Esophagus muscularis mucosa (tissue), 4 donors: ENCODE results near the gene OR56A1. TPM values are rescaled to one million over a fixed set of nuclear protein-coding genes. Genes with fewer than 3 reads are reported as not detected.
"Not testable (repeated sequence)": the region's sequence is repeated elsewhere in the genome, so short reads cannot be mapped to it uniquely, and the experiment has no call there.

ENCODE experiments used
- DNase-seq: peaks from one replicate; pipeline ENCODE4 v3.0.0-alpha.2; 2017; ENCODE audit errors: extremely low spot score
- H3K27ac ChIP-seq, 4 donors: fragments of 200-600 bp; sonication (generic); replicated peaks in 1 of 4; 1 replicate in 3 of 4; 2 replicates in 1 of 4; pipeline ENCODE4 v1.5.1; 2016 to 2019; ENCODE audit warnings: mild to moderate bottlenecking in 1 of 4
- H3K27me3 ChIP-seq, 4 donors: fragments of 200-600 bp; sonication (generic); one replicate each; pipeline versions ENCODE4 v1.5.1 to v1.6.0; 2016 to 2019
- H3K36me3 ChIP-seq, 4 donors: fragments of 200-600 bp; sonication (generic); one replicate each; pipeline ENCODE4 v1.5.1; 2016 to 2019
- H3K4me1 ChIP-seq, 4 donors: fragments of 200-600 bp; sonication (generic); one replicate each; pipeline ENCODE4 v1.5.1; 2016 to 2019
- H3K4me3 ChIP-seq, 4 donors: fragments of 200-600 bp; sonication (generic); 1 replicate in 2 of 4; 2 replicates in 2 of 4; pipeline ENCODE4 v1.5.1; 2016 to 2019; ENCODE audit warnings: mild to moderate bottlenecking in 4 of 4, moderate library complexity in 1 of 4
- H3K9me3 ChIP-seq, 4 donors: fragments of 200-600 bp; sonication (generic); 1 replicate in 3 of 4; 2 replicates in 1 of 4; pipeline ENCODE4 v1.5.1; 2016 to 2019
- CTCF ChIP-seq, 3 experiments: fragments of 200-600 bp in 2 of 3; fragments of 450-650 bp in 1 of 3; sonication (generic) in 2 of 3; IDR thresholded peaks; one replicate each; pipeline ENCODE4 v1.5.1; 2017 to 2019; ENCODE audit warnings: antibody characterized with exemption in 3 of 3, mild to moderate bottlenecking in 2 of 3, moderate library complexity in 1 of 3
- EP300 ChIP-seq: sonication (generic); formaldehyde crosslinking; IDR thresholded peaks from one replicate; pipeline ENCODE4 v1.6.1; 2017; ENCODE audit warnings: antibody characterized with exemption
- POLR2A ChIP-seq: fragments of 450-650 bp; IDR thresholded peaks from one replicate; pipeline ENCODE4 v1.6.1; 2017; ENCODE audit warnings: antibody characterized with exemption, moderate library complexity, mild to moderate bottlenecking, low read depth
- POLR2AphosphoS5 ChIP-seq, 2 donors: sonication (generic); formaldehyde crosslinking; IDR thresholded peaks; one replicate each; pipeline ENCODE4 v1.6.1; 2017; ENCODE audit warnings: antibody characterized with exemption in 2 of 2
- WGBS: methylation state at CpG from one replicate; pipeline ENCODE4 v1.1.5; 2018; 5-methylcytosine and 5-hydroxymethylcytosine counted together
- intact Hi-C: fragments of 100-400 bp; cut with DNase I; formaldehyde crosslinking; loops from one replicate; pipeline ENCODE4 v1.15.1; 2023
- total RNA-seq, 4 donors: library from RNA; depleted of rRNA; stranded (reverse); fragments of >200 nt; gene quantifications; one replicate each; pipeline versions ENCODE4 v1.1.0 to v1.2.1, GENCODE V29; 2016

The OR56A1 gene
- total RNA-seq, result not detected

- no peak for DNase-seq
- intact Hi-C loops, result no loop called here
- H3K36me3 ChIP-seq, result no peaks in the 10 kb centered on the region
- no peak within 1 kb of the TSS for H3K4me3 ChIP-seq
- 63% methylated on average over 1 of the region's 1 CpG for WGBS
- H3K27ac ChIP-seq, result no peak within 1 kb of the TSS
- no peaks in the 10 kb centered on the region for H3K9me3 ChIP-seq
- H3K4me1 ChIP-seq, result peaks cover 0 to 13% (median 8%) of the 10 kb centered on the region in 4 donors
- TF ChIP-seq POLR2A, result no peak
- TF ChIP-seq POLR2AphosphoS5 (IDR thresholded peaks at IDR 0.05), result no peak
- no peak for TF ChIP-seq CTCF (IDR thresholded peaks at IDR 0.05)
- no peak for TF ChIP-seq EP300
- no peaks in the 10 kb centered on the region for H3K27me3 ChIP-seq
These were observed at the start of gene OR56A1 for GRCh38 chr11:6030708-6031405. TSS of gene OR56A1 (minus strand) at chr11:6030758. CDS start at chr11:6027692, 3,066 bp downstream.

GRCh38 chr11:6079463-6079862, 48.9 kb upstream of the OR56A1 start:
- DNase-seq, result no peak

GRCh38 chr11:6077723-6078122, 47.2 kb upstream of the OR56A1 start:
- Histone ChIP-seq H3K27ac (no peak overlapping the region), H3K4me1 (no peaks in the 10 kb centered on the region), H3K36me3 (no peaks in the 10 kb centered on the region), H3K4me3 (no peak overlapping the region), H3K27me3 (no peaks in the 10 kb centered on the region), H3K9me3 (peaks cover 0 to 7% (median 6%) of the 10 kb centered on the region in 4 donors)
- intact Hi-C loops, result no loop called here
- DNase-seq, result no peak
- TF ChIP-seq POLR2A (no peak), POLR2AphosphoS5 (IDR thresholded peaks at IDR 0.05) (no peak), CTCF (IDR thresholded peaks at IDR 0.05) (no peak), EP300 (no peak)
- WGBS, result 93% methylated on average over 6 of the region's 6 CpGs

More at GRCh38 chr11:6079463-6079862, 48.9 kb upstream of the OR56A1 start:
- Histone ChIP-seq H3K4me1 (no peaks in the 10 kb centered on the region), H3K27ac (no peak overlapping the region), H3K4me3 (no peak overlapping the region), H3K27me3 (no peaks in the 10 kb centered on the region), H3K9me3 (peaks cover 0 to 7% (median 6%) of the 10 kb centered on the region in 4 donors), H3K36me3 (no peaks in the 10 kb centered on the region)
- no peak for TF ChIP-seq POLR2A
- no peak for TF ChIP-seq CTCF (IDR thresholded peaks at IDR 0.05)
- TF ChIP-seq POLR2AphosphoS5 (IDR thresholded peaks at IDR 0.05), result no peak
- WGBS, result 61% methylated on average over 3 of the region's 4 CpGs
- intact Hi-C loops, result no loop called here

- intact Hi-C loops, H3K27ac ChIP-seq, H3K36me3 ChIP-seq, H3K9me3 ChIP-seq, H3K27me3 ChIP-seq, DNase-seq, H3K4me1 ChIP-seq, H3K4me3 ChIP-seq: not testable (repeated sequence)
- 78% methylated on average over 2 of the region's 2 CpGs for WGBS
These were observed 45.9 kb upstream of the OR56A1 start for GRCh38 chr11:6076443-6076842.

- no peaks in the 10 kb centered on the region for H3K36me3 ChIP-seq
- no peaks in the 10 kb centered on the region for H3K4me1 ChIP-seq
- TF ChIP-seq POLR2A, result no peak
- no peak for TF ChIP-seq EP300
- TF ChIP-seq CTCF (IDR thresholded peaks at IDR 0.05), result no peak
- TF ChIP-seq POLR2AphosphoS5 (IDR thresholded peaks at IDR 0.05), result no peak
- H3K9me3 ChIP-seq, result no peaks in the 10 kb centered on the region
- intact Hi-C loops, result no loop called here
- WGBS, result 76% methylated on average over 4 of the region's 4 CpGs
- no peak overlapping the region for H3K27ac ChIP-seq
- no peak for DNase-seq
- no peak overlapping the region for H3K4me3 ChIP-seq
- H3K27me3 ChIP-seq, result no peaks in the 10 kb centered on the region
These were observed 36.9 kb upstream of the OR56A1 start for GRCh38 chr11:6067502-6067901.
